HCT116 (cell line): Measurements from ENCODE around the gene SHANK2. TPM values are rescaled to one million over a fixed set of nuclear protein-coding genes. Genes with fewer than 3 reads are reported as not detected.

Experiments used
- ATAC-seq: fragments of 200-7000 bp; cut with Tn5 transposase; 2 replicates; pipeline ENCODE4 v1.9.1; 2020; ENCODE audit warnings: mild to moderate bottlenecking, moderate library complexity
- BruUV-seq: library from RNA; stranded (reverse); fragments of 400-500 nt; replicated peaks from 2 replicates; lab custom pipeline; 2021; lab: Mats Ljungman, UMichigan
- CTCF ChIA-PET: fragments of 300-600 bp; sonication (Branson Sonifier 250); formaldehyde crosslinking; loops from one replicate; lab custom pipeline; 2021; ENCODE audit warnings: antibody characterized with exemption; lab: Charles Lee
- POLR2A ChIA-PET: fragments of 300-600, 350-600 bp; sonication (Branson Sonifier 250); formaldehyde crosslinking; loops from one replicate; lab custom pipeline; 2021; ENCODE audit warnings: antibody characterized with exemption; lab: Charles Lee
- RAD21 ChIA-PET, 2 experiments: fragments of 300-600 bp; sonication (Branson Sonifier 250); formaldehyde crosslinking; loops; one replicate each; lab custom pipeline; 2023; ENCODE audit warnings: low total read pairs in 2 of 2; ENCODE audit not compliant: uncharacterized antibody in 2 of 2, unreplicated experiment in 2 of 2, low non-redundant PET in 1 of 2; lab: Charles Lee
- DNase-seq: peaks from one replicate; pipeline ENCODE4 v3.0.0-alpha.2; 2010; ENCODE audit warnings: low read depth, low spot score
- H2AFZ ChIP-seq: fragments of 200-600 bp; shearing (Covaris generic), sonication (generic); 2 replicates; pipeline ENCODE4 v1.6.1; 2017; ENCODE audit warnings: low read depth, mixed run types, mixed read lengths, antibody characterized with exemption, low read length; ENCODE audit not compliant: poor library complexity, severe bottlenecking
- H3K27ac ChIP-seq: 2 replicates; pipeline ENCODE4 v1.5.1; 2012; ENCODE audit warnings: low read depth, low read length
- H3K27me3 ChIP-seq: fragments of 200-600 bp; sonication (generic); 2 replicates; pipeline ENCODE4 v1.6.1; 2016; ENCODE audit warnings: mixed run types, low read length, mixed read lengths; ENCODE audit not compliant: insufficient read depth
- H3K36me3 ChIP-seq, 2 experiments: fragments of 200-500 bp in 1 of 2; fragments of 200-600 bp in 1 of 2; sonication (Bioruptor generic) in 1 of 2; sonication (generic) in 1 of 2; 2 replicates each; pipeline versions ENCODE4 v1.5.1 to v1.6.1; 2014 to 2016; ENCODE audit warnings: low read length in 2 of 2, inconsistent platforms in 1 of 2, mixed read lengths in 1 of 2, mixed run types in 1 of 2; ENCODE audit not compliant: insufficient read depth in 2 of 2, control insufficient read depth in 1 of 2
- H3K4me1 ChIP-seq, 2 experiments: fragments of 200-600 bp in 1 of 2; sonication (generic) in 1 of 2; 2 replicates each; pipeline versions ENCODE4 v1.5.1 to v1.6.1; 2012 to 2017; ENCODE audit warnings: low read length in 2 of 2, inconsistent platforms in 1 of 2, mild to moderate bottlenecking in 1 of 2, mixed read lengths in 1 of 2, mixed run types in 1 of 2, moderate library complexity in 1 of 2; ENCODE audit not compliant: insufficient read depth in 2 of 2, control insufficient read depth in 1 of 2
- H3K4me2 ChIP-seq: fragments of 200-600 bp; sonication (generic); 2 replicates; pipeline ENCODE4 v1.6.1; 2017; ENCODE audit warnings: mixed run types, low read length, mixed read lengths
- H3K4me3 ChIP-seq, 2 experiments: fragments of 200-600 bp in 1 of 2; sonication (generic) in 1 of 2; replicated peaks in 1 of 2; 2 replicates each; pipeline ENCODE4 v1.5.1; 2011 to 2016; ENCODE audit warnings: low read length in 2 of 2, control low read depth in 1 of 2, low read depth in 1 of 2, mild to moderate bottlenecking in 1 of 2, mixed read lengths in 1 of 2, mixed run types in 1 of 2
- H3K79me2 ChIP-seq: fragments of 200-600 bp; sonication (generic); 2 replicates; pipeline ENCODE4 v1.6.1; 2017; ENCODE audit warnings: mild to moderate bottlenecking, mixed run types, low read length, moderate library complexity, mixed read lengths; ENCODE audit not compliant: insufficient read depth
- H3K9ac ChIP-seq: fragments of 200-600 bp; sonication (generic); 2 replicates; pipeline ENCODE4 v1.6.1; 2016; ENCODE audit warnings: low read length, mixed read lengths
- H3K9me2 ChIP-seq: fragments of 200-600 bp; sonication (generic), shearing (Covaris generic); 2 replicates; pipeline ENCODE4 v1.6.1; 2017; ENCODE audit warnings: mixed run types, mild to moderate bottlenecking, moderate library complexity; ENCODE audit not compliant: insufficient read depth
- H3K9me3 ChIP-seq, 2 experiments: fragments of 200-500 bp in 1 of 2; fragments of 200-600 bp in 1 of 2; sonication (Bioruptor generic) in 1 of 2; sonication (generic) in 1 of 2; 2 replicates each; pipeline ENCODE4 v1.6.1; 2014 to 2017; ENCODE audit warnings: low read length in 2 of 2, mixed read lengths in 2 of 2, inconsistent platforms in 1 of 2, low read depth in 1 of 2, mild to moderate bottlenecking in 1 of 2, mixed run types in 1 of 2, moderate library complexity in 1 of 2; ENCODE audit not compliant: control insufficient read depth in 1 of 2, insufficient read depth in 1 of 2
- H4K20me1 ChIP-seq: fragments of 200-600 bp; sonication (generic), shearing (Covaris generic); 2 replicates; pipeline ENCODE4 v1.6.1; 2017; ENCODE audit warnings: mixed run types, mild to moderate bottlenecking, moderate library complexity; ENCODE audit not compliant: insufficient read depth
- CBX3 ChIP-seq: IDR thresholded peaks from 2 replicates; pipeline ENCODE4 v1.6.1; 2012; ENCODE audit warnings: low read depth
- CEBPB ChIP-seq: IDR thresholded peaks from 2 replicates; pipeline ENCODE4 v1.6.1; 2012; ENCODE audit warnings: low read depth
- CTCF ChIP-seq, 3 experiments: fragments of 200-600 bp in 1 of 3; sonication (generic) in 1 of 3; IDR thresholded peaks in 2 of 3; conservative IDR thresholded peaks in 1 of 3; 2 replicates each; pipeline ENCODE4 v1.5.1; 2012 to 2017; ENCODE audit warnings: low read depth in 2 of 3, low read length in 2 of 3, antibody characterized with exemption in 1 of 3, borderline replicate concordance in 1 of 3, control low read depth in 1 of 3, mild to moderate bottlenecking in 1 of 3, mixed read lengths in 1 of 3, mixed run types in 1 of 3, moderate library complexity in 1 of 3; ENCODE audit not compliant: insufficient read depth in 1 of 3
- EGR1 ChIP-seq: IDR thresholded peaks from 2 replicates; pipeline ENCODE4 v1.6.1; 2012; ENCODE audit warnings: low read depth
- ELF1 ChIP-seq: IDR thresholded peaks from 2 replicates; pipeline ENCODE4 v1.6.1; 2012; ENCODE audit warnings: low read depth, borderline replicate concordance
- EZH2 ChIP-seq: fragments of 200-600 bp; sonication (generic); IDR thresholded peaks from 2 replicates; pipeline ENCODE4 v1.6.1; 2017; ENCODE audit warnings: antibody characterized with exemption, mixed run types
- EZH2phosphoT487 ChIP-seq: fragments of 200-600 bp; IDR thresholded peaks from 2 replicates; pipeline ENCODE4 v1.6.1; 2018; ENCODE audit warnings: antibody characterized with exemption, borderline replicate concordance
- FOSL1 ChIP-seq: IDR thresholded peaks from 2 replicates; pipeline ENCODE4 v1.6.1; 2012; ENCODE audit warnings: low read depth
- JUND ChIP-seq: IDR thresholded peaks from 2 replicates; pipeline ENCODE4 v1.6.1; 2012
- POLR2AphosphoS5 ChIP-seq: IDR thresholded peaks from 2 replicates; pipeline ENCODE4 v1.6.1; 2011; ENCODE audit warnings: mild to moderate bottlenecking, low read depth, low read length, moderate library complexity
- SIN3A ChIP-seq: IDR thresholded peaks from 2 replicates; pipeline ENCODE4 v1.6.1; 2012; ENCODE audit warnings: low read depth
- SP1 ChIP-seq: IDR thresholded peaks from 2 replicates; pipeline ENCODE4 v1.6.1; 2012; ENCODE audit warnings: low read depth
- SRF ChIP-seq: IDR thresholded peaks from 2 replicates; pipeline ENCODE4 v1.6.1; 2012; ENCODE audit warnings: low read depth
- YY1 ChIP-seq: IDR thresholded peaks from 2 replicates; pipeline ENCODE4 v1.6.1; 2011; ENCODE audit warnings: low read length, low read depth, moderate library complexity, mild to moderate bottlenecking; ENCODE audit not compliant: insufficient replicate concordance; ENCODE audit errors: extremely low read depth
- ZFX ChIP-seq: fragments of 450-650 bp; IDR thresholded peaks from 2 replicates; pipeline ENCODE4 v1.6.1; 2017
- ZNF274 ChIP-seq: fragments of 200-500 bp; sonication (Bioruptor generic); IDR thresholded peaks from 2 replicates; pipeline ENCODE4 v1.6.1; 2014; ENCODE audit warnings: mild to moderate bottlenecking, low read depth, low read length, inconsistent platforms
- intact Hi-C: fragments of 100-400 bp; cut with micrococcal nuclease; formaldehyde crosslinking; loops from 2 replicates; pipeline ENCODE4 v1.10.0; 2022
- total RNA-seq: library from RNA; stranded (reverse); gene quantifications from one replicate; pipeline ENCODE4 v1.2.1, GENCODE V29; 2021; ENCODE audit not compliant: unreplicated experiment
- TF ChIP-seq, protein P1 (sequence below): IDR thresholded peaks from 2 replicates; pipeline ENCODE4 v1.6.1; 2012
- TF ChIP-seq, protein P2 (sequence below): IDR thresholded peaks from 2 replicates; pipeline ENCODE4 v1.6.1; 2012; ENCODE audit warnings: low read depth
- TF ChIP-seq, protein P3 (sequence below): IDR thresholded peaks from 2 replicates; pipeline ENCODE4 v1.6.1; 2012
- TF ChIP-seq, protein P4 (sequence below): IDR thresholded peaks from 2 replicates; pipeline ENCODE4 v1.6.1; 2011; ENCODE audit warnings: mild to moderate bottlenecking, low read length, moderate library complexity; ENCODE audit not compliant: insufficient replicate concordance; ENCODE audit errors: extremely low read depth

SHANK2 gene
- total RNA-seq, 1 experiment from 2014 or later, result 16.9 TPM

DNA sequence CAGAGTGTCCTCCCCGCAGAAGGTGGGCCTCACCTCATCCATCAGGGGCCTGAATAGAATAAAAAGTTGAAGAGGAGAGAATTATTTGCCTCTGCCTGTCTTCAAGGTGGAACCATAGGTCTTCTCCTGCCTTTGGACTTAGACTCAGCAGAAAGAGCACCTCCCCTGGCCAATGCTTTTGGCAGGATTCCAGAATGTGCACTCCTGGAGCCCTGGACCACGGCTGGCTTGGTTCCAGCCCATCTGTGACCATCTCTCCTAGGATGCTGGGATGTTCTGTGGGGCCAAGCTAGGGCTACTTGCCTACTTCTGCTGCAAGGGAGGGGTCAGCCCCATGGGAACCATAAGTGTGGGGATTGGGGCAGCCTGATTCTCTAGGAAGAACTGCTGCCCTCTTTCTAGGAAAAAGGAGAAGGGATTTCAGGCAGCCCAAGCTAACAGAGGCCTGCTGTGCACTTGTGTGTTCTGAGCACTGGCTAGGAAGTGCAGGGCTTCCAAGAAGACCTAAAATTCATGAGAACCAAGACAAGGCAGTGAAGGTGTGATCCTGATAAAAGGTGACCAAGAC is 32.2 kb upstream of the SHANK2 start:
- ChIA-PET RAD21 (no interaction called here), POLR2A (interaction anchor here (3.0 kb wide), 1 partner anchor 14 kb away, joined by 9 read pairs; no protein-coding TSS in a partner anchor), CTCF (no interaction called here)
- Histone ChIP-seq H3K4me3 (no peak overlapping the region), H4K20me1 (no peaks in the 10 kb centered on the region), H3K79me2 (no peaks in the 10 kb centered on the region), H3K9me3 (no peaks in the 10 kb centered on the region), H3K4me2 (no peak overlapping the region), H3K27ac (no peak overlapping the region), H3K9ac (no peak overlapping the region), H3K4me1 (peaks cover 14 to 39% of the 10 kb centered on the region in 2 experiments), H3K27me3 (no peaks in the 10 kb centered on the region), H3K9me2 (no peaks in the 10 kb centered on the region), H3K36me3 (no peaks in the 10 kb centered on the region), H2AFZ (no peak overlapping the region)
- ATAC-seq (no peak), DNase-seq (no peak)
- intact Hi-C loops, result no loop called here
- TF ChIP-seq EZH2 (no peak), POLR2AphosphoS5 (no peak), EZH2phosphoT487 (no peak), CEBPB (no peak), FOSL1 (no peak), SRF (no peak), ZFX (no peak), SP1 (no peak), CTCF (IDR thresholded peaks at IDR 0.05 in 2 of 3, conservative IDR thresholded peaks at IDR 0.05 in 1 of 3; ENCODE audit: borderline replicate concordance in 1 of 3, insufficient read depth in 1 of 3, low read depth in 2 of 3, low read length in 2 of 3) (no peak), YY1 (no peak), ELF1 (no peak), CBX3 (no peak), JUND (no peak), ZNF274 (no peak), EGR1 (no peak), SIN3A (no peak)
- TF ChIP-seq, protein P1, sequence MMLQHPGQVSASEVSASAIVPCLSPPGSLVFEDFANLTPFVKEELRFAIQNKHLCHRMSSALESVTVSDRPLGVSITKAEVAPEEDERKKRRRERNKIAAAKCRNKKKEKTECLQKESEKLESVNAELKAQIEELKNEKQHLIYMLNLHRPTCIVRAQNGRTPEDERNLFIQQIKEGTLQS, result no peak
- TF ChIP-seq, protein P2, sequence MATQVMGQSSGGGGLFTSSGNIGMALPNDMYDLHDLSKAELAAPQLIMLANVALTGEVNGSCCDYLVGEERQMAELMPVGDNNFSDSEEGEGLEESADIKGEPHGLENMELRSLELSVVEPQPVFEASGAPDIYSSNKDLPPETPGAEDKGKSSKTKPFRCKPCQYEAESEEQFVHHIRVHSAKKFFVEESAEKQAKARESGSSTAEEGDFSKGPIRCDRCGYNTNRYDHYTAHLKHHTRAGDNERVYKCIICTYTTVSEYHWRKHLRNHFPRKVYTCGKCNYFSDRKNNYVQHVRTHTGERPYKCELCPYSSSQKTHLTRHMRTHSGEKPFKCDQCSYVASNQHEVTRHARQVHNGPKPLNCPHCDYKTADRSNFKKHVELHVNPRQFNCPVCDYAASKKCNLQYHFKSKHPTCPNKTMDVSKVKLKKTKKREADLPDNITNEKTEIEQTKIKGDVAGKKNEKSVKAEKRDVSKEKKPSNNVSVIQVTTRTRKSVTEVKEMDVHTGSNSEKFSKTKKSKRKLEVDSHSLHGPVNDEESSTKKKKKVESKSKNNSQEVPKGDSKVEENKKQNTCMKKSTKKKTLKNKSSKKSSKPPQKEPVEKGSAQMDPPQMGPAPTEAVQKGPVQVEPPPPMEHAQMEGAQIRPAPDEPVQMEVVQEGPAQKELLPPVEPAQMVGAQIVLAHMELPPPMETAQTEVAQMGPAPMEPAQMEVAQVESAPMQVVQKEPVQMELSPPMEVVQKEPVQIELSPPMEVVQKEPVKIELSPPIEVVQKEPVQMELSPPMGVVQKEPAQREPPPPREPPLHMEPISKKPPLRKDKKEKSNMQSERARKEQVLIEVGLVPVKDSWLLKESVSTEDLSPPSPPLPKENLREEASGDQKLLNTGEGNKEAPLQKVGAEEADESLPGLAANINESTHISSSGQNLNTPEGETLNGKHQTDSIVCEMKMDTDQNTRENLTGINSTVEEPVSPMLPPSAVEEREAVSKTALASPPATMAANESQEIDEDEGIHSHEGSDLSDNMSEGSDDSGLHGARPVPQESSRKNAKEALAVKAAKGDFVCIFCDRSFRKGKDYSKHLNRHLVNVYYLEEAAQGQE, result no peak
- TF ChIP-seq, protein P3, sequence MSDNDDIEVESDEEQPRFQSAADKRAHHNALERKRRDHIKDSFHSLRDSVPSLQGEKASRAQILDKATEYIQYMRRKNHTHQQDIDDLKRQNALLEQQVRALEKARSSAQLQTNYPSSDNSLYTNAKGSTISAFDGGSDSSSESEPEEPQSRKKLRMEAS, result no peak
- TF ChIP-seq, protein P4, sequence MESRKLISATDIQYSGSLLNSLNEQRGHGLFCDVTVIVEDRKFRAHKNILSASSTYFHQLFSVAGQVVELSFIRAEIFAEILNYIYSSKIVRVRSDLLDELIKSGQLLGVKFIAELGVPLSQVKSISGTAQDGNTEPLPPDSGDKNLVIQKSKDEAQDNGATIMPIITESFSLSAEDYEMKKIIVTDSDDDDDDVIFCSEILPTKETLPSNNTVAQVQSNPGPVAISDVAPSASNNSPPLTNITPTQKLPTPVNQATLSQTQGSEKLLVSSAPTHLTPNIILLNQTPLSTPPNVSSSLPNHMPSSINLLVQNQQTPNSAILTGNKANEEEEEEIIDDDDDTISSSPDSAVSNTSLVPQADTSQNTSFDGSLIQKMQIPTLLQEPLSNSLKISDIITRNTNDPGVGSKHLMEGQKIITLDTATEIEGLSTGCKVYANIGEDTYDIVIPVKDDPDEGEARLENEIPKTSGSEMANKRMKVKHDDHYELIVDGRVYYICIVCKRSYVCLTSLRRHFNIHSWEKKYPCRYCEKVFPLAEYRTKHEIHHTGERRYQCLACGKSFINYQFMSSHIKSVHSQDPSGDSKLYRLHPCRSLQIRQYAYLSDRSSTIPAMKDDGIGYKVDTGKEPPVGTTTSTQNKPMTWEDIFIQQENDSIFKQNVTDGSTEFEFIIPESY, result no peak
- no TSS peak for BruUV-seq
